Left forelimb (tissue), 1 donor: Measurements from ENCODE around the gene MEGF11.

Experiments
- DNase-seq: peaks from one replicate; pipeline ENCODE4 v3.0.0-alpha.2; 2018; ENCODE audit warnings: low spot score

The MEGF11 gene

GRCh38 chr15:66215811-66216210 lies 37.7 kb downstream of the MEGF11 start:
- no peak for DNase-seq

DNA sequence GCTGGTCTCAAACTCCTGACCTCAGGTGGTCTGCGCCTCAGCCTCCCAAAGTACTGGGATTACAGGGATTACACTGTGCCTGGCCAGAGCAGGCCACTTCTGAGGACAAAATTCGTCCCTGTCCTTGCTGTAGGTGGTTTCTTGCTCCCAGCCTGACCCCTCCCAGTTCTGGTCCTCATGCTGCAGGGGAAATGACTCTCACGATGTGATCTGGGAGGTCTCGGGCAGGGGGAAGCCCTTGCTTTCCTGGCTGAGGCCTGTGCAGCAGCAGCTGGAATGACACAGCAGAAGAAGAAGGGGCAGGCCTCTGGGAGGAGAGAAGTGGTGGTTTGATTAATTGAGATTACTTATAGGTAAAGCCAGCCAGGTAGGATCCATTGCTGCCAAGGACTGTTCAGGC lies 39.3 kb downstream of the MEGF11 start:
- DNase-seq, result peak; percentile 28

GRCh38 chr15:66212563-66212921 lies 41.0 kb downstream of the MEGF11 start:
- DNase-seq, result peak; percentile 61

DNA sequence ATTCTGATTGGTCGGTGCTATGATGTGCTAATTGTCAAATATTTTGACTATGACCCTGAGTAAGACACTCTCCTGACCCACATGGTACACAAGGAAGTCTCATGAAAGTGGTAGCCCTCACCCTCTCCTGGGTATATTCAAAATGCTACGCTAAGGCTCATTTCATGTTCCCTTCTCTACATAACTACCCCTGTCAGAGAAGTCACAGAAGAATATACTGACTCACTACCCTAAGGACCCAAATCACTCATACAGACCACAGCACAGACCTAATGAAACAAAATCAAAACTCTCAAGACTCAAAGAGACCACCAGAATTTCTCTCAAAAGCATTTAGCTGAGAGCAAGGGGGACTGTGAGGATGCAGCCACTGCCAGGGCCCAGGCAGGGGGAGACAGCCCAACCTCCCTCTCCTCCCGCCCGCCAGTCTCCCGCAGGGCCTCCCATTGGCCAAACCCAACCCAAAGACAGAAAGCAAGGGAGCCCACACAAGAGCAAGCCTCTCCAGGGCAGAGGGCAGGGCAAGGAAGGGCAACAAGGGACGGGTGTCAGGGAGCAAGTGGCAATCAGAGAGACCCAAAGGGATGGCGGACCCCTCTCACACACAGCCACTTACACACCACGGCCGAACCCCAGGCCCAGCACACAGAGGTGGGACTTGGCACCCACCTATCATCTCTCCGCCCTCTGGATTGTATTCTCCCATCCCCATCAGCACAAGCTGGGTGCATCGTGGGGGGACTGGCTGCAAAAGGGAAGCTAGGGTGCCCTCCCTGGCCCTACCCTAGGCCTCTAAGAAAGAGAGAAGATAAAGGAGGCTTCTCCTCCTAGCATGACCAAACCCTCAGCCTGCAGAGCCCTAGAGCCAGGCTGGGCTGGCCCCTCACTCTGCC lies 41.6 kb downstream of the MEGF11 start:
- peak; percentile 56 for DNase-seq

DNA sequence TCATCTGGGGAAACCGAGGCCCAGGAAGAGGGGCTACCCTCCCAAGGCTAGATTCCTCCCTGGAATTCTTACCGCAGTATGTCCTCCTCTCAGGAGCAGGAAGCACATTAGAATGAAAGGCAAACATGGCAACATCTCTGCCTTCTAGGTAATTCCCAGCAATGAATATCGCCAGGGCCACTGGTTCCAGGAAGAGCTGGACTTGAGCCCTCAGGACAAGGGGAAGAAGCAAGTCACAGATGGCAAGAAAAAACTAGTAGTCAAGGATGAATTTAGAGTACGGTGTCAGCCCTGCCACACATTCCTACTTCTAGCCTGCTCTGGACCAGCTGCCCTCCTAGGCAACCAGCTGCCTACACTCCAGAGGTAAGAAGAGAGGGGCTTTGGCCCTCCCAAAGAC lies 42.9 kb downstream of the MEGF11 start:
- peak; percentile 8 for DNase-seq

- no peak for DNase-seq
Measured at GRCh38 chr15:66198757-66199156, 54.8 kb downstream of the MEGF11 start.

DNA sequence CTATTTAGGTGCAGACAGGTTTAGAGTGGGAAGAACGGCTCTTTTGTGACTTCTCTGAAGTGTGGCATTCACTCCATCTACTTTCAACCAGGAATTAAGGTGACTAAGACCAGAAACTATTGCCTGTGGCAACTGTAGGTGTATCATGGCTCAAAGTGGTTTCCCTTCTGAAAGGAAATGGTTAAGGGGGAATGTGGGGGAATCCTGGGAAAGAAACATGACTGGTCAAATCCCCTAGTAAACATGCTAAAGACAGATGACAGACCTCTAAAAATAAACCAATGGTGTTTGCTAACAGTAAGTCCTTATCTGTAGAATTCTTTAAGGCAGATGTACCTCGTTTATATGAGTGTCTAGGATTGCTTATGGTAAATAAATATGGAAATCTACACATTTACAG lies 56.9 kb downstream of the MEGF11 start:
- no peak for DNase-seq

- no peak for DNase-seq
Measured at GRCh38 chr15:66195621-66196230, 57.8 kb downstream of the MEGF11 start.

- DNase-seq, result no peak
Measured at GRCh38 chr15:66193066-66193465, 60.5 kb downstream of the MEGF11 start.

DNA sequence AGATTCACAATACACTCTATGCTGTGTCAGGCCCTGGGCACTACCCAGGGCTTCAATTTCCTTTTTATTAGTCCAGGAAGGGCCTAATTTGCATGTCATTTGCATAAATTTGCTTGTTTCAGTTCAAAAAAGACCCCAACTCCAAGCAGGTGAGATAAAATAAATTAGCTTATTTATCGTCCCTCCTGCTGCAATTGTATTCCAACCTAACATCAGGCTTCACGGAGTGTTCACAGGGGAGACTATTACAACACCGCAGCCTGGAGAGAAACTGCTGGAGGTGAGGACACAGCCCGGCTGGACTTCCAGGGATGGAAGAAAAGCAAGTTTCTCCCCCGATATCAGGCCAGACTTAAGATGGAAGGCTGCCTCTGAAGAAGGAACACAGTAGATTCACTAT lies 62.8 kb downstream of the MEGF11 start:
- no peak for DNase-seq

GRCh38 chr15:66189291-66189690 lies 64.3 kb downstream of the MEGF11 start:
- DNase-seq, result no peak

DNA sequence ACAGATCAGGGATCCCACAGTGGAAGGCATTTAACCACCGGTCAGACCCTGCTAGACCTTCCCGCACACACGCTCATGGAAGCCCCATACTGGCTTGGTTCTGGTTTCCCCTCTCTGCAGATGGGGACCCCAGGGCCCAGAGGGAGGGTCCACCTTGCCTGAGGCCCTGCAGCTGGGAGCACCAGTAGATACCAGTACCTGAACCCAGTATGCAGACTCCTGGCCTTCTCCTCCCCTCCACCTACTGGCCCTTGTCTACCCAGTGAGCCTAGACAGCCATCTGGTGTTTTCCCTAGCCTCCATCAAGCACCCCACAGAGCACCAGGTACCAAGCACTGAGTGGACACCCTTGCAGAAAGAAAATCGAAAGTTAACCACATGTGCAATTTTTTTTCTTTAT lies 65.1 kb downstream of the MEGF11 start:
- DNase-seq, result no peak

DNA sequence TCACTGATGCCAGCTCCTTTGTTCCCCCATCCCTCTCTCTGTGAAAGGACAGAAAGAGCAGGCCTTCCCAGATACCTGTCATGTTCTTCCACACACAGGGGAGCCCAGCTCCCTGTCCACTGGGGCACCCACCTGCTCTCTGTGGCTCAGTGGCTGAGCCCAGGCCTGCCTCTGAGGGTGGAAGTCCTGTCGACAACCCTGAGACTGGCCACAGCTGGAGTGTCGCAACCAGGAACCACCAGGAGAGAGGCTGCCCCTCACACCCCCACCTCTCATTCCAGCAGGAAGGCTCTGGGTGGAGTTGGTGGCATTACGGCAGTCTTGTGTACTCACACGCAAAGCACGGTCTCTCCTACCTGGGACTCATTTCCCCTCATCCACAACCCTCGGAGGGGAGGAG lies 66.3 kb downstream of the MEGF11 start:
- DNase-seq, result no peak

DNA sequence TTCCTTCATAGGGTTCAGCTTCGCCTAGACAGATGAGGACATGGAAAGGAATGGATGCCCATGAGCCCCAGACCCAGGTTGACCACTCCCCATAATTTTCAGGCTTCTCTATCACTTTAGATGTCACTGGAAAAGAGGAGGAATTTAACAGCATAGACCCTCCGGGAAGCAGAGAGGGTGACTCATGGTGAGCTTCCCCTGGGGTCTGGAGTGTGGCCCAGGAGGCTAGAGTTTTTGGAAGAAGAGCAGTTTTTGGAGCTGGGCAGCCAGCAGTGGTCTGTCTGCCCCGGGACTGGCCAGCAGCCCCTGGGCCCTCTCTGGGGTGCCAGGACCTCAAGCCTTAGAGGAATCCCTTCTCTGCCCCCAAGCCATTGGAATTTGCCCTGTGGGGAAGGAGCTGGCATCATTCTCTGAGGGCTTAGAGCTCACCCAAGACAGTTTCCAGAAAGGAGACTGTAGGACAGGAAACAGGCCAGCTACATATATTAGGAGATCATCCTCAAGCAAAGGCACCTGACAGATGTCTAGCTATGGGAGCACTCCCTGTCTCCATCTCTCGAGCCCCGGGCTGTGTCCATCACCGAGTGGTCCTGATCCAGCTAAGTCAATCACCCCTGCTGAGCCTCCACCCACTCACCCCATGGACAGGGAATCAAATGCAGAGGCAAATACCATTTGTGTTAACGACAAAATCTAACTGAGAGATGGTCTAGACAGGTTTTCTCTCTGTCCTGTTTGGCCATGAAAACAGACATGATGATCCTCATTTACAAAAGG lies 67.3 kb downstream of the MEGF11 start:
- no peak for DNase-seq

- DNase-seq, result no peak
Measured at GRCh38 chr15:66184936-66185790, 68.4 kb downstream of the MEGF11 start.

GRCh38 chr15:66184492-66184891 lies 69.1 kb downstream of the MEGF11 start:
- DNase-seq, result no peak

GRCh38 chr15:66180531-66181097 lies 72.9 kb downstream of the MEGF11 start:
- DNase-seq, result no peak

DNA sequence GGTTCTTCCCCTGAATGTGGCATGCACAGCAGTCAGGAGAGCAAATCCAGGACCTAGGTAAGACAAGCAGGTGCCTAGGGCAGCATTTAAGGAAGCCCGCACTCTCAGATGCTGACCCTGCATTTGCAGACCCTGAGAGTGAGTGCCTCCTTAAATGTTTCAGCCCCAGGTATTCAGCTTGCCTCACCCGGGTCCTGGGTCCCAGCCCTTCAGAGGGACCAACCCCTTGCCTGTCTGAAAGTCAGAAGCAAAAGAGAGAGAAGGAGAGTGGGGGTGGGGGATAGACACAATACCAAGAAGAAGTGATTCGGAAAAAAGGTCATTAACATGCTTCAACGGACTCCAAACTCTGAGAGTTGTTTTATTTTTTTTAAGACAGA lies 75.0 kb downstream of the MEGF11 start:
- DNase-seq, result no peak

DNA sequence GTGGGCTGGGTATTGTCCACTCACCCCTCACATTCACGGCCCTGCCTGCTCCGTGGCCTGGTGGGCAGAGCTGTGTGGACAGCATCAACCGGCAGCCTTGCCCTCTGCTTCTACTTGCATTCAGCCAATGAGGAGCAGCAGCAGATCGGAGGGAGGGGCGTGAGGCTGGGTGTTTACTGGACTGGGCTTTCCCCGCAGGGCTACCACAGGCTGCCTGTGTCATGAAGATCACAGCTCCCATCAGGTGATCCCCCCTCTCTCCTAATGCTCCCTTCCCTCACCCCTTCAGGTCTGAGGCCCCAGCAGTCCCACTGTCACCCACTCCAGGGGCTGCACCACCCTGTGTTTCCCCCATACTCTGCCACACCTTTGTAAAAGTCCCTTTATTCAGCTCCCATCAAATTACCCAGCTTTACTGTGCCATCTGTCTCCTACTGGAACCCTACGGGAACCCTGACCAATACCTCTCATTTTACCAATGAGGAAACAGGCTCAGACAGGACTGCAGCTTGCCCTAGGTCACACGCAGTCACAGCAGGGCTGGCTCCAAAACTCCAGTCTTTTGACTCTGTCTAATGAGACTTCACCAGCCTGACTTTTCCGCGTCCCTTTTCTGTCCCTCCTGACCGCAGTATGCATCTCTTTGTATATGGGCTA lies 81.1 kb downstream of the MEGF11 start:
- no peak for DNase-seq

- DNase-seq, result no peak
Measured at GRCh38 chr15:66171841-66172240, 81.7 kb downstream of the MEGF11 start.

DNA sequence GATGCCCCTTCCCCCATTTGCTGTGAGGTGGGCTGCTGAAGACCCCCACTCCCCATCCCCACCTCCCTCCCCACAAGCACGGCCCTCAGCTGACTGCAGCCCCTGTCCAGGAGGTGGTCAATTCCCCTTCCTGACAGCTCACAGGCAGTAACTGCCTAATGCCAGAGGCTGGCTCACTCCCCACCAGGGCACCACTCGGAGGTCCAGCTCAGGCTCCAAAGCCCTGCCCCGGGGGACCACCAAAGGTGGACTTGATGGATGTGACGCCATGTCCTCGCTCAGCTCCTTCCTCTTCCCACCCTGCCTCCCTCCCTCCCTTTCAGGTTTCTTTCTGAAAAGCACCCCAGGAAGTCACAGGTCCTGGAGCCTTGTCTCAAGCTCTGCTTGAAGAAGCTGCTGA lies 82.8 kb downstream of the MEGF11 start:
- no peak for DNase-seq
